HepG2 (cell line): ENCODE measurements around the gene MFSD8. TPM values are rescaled to one million over a fixed set of nuclear protein-coding genes. Genes with fewer than 3 reads are reported as not detected.
A peak's percentile ranks its signal among the peaks of the same experiment; 100 is the strongest.
"Not testable (repeated sequence)": the region's sequence is repeated elsewhere in the genome, so short reads cannot be mapped to it uniquely, and the experiment has no call there.

ENCODE experiments used
- ATAC-seq: fragments of 200-7000 bp; cut with Tn5 transposase; 3 replicates; pipeline ENCODE4 v1.9.1; 2020; ENCODE audit warnings: mild to moderate bottlenecking, moderate library complexity
- BruUV-seq: library from RNA; stranded (reverse); fragments of 400-500 nt; replicated peaks from 2 replicates; lab custom pipeline; 2021; lab: Mats Ljungman, UMichigan
- CTCF ChIA-PET: fragments of 300-600 bp; formaldehyde crosslinking; extraction: SDS; loops from one replicate; lab custom pipeline; 2021; ENCODE audit warnings: low total read pairs, inconsistent platforms, low intra/inter-chr PET ratio; lab: Yijun Ruan, JAX
- POLR2A ChIA-PET: fragments of 350-600 bp; sonication (Branson Sonifier 250); formaldehyde crosslinking; loops from one replicate; lab custom pipeline; 2020; ENCODE audit warnings: antibody characterized with exemption, inconsistent platforms; lab: Yijun Ruan, JAX
- DNase-seq: peaks from one replicate; pipeline ENCODE4 v3.0.0-alpha.2; 2015; ENCODE audit warnings: low spot score
- FAIRE-seq: peaks from 3 replicates; lab custom pipeline; 2011; peaks lifted over from hg19 to GRCh38; lab: Jason Lieb, UNC
- H2AFZ ChIP-seq: one replicate; pipeline ENCODE4 v1.6.1; 2011; ENCODE audit warnings: low read length, inconsistent platforms
- H3K27ac ChIP-seq: fragments of 300-600 bp; 3 replicates; pipeline ENCODE4 v1.8.0; 2011; ENCODE audit warnings: mixed run types, mild to moderate bottlenecking, mixed read lengths, low read length, inconsistent platforms; ENCODE audit not compliant: insufficient read depth; ENCODE audit errors: extremely low read length
- H3K27me3 ChIP-seq, 2 experiments: fragments of 200-600 bp in 1 of 2; 2 replicates in 1 of 2; 3 replicates in 1 of 2; pipeline versions ENCODE4 v1.6.0 to v1.8.0; 2011; ENCODE audit warnings: low read length in 2 of 2, mild to moderate bottlenecking in 2 of 2, moderate library complexity in 2 of 2, inconsistent platforms in 1 of 2; ENCODE audit not compliant: insufficient read depth in 2 of 2, control insufficient read depth in 1 of 2
- H3K36me3 ChIP-seq, 2 experiments: fragments of 200-600 bp in 1 of 2; replicated peaks in 1 of 2; 2 replicates in 1 of 2; 3 replicates in 1 of 2; pipeline versions ENCODE4 v1.5.1 to v1.8.0; 2011; ENCODE audit warnings: low read length in 2 of 2, inconsistent platforms in 1 of 2; ENCODE audit not compliant: insufficient read depth in 2 of 2, control insufficient read depth in 1 of 2
- H3K4me1 ChIP-seq: 2 replicates; pipeline ENCODE4 v1.5.1; 2012; ENCODE audit warnings: low read length, inconsistent platforms; ENCODE audit not compliant: insufficient read depth
- H3K4me2 ChIP-seq: 2 replicates; pipeline ENCODE4 v1.6.0; 2011; ENCODE audit warnings: low read depth, low read length, inconsistent platforms
- H3K4me3 ChIP-seq, 3 experiments: fragments of 200-600 bp in 1 of 3; sonication (generic), shearing (Covaris generic) in 1 of 3; replicated peaks in 1 of 3; 2 replicates each; pipeline ENCODE4 v1.5.1; 2011 to 2016; ENCODE audit warnings: low read length in 3 of 3, inconsistent platforms in 2 of 3, low read depth in 2 of 3, mild to moderate bottlenecking in 2 of 3, control low read depth in 1 of 3, mixed read lengths in 1 of 3; ENCODE audit not compliant: insufficient read depth in 1 of 3
- H3K79me2 ChIP-seq: one replicate; pipeline ENCODE4 v1.6.1; 2011; ENCODE audit warnings: low read length, inconsistent platforms; ENCODE audit not compliant: insufficient read depth
- H3K9ac ChIP-seq: 2 replicates; pipeline ENCODE4 v1.6.0; 2011; ENCODE audit warnings: mild to moderate bottlenecking, low read depth, low read length, inconsistent platforms; ENCODE audit not compliant: insufficient read depth
- H3K9me3 ChIP-seq: 2 replicates; pipeline ENCODE4 v1.5.1; 2012; ENCODE audit warnings: mild to moderate bottlenecking, low read length
- H4K20me1 ChIP-seq: 2 replicates; pipeline ENCODE4 v1.6.0; 2011; ENCODE audit warnings: inconsistent platforms, mild to moderate bottlenecking, low read length, moderate library complexity; ENCODE audit not compliant: insufficient read depth
- CEBPG ChIP-seq: IDR thresholded peaks from 2 replicates; pipeline ENCODE4 v1.6.1; 2016
- FOSL2 ChIP-seq: sonication (generic); formaldehyde crosslinking; IDR thresholded peaks from 2 replicates; pipeline ENCODE4 v1.4.0; 2020; ENCODE audit warnings: missing genetic modification reagents
- FOXO1 ChIP-seq: sonication (generic); formaldehyde crosslinking; IDR thresholded peaks from 2 replicates; pipeline ENCODE4 v1.4.0; 2020; ENCODE audit warnings: missing genetic modification reagents
- FOXP4 ChIP-seq: sonication (generic); formaldehyde crosslinking; IDR thresholded peaks from 2 replicates; pipeline ENCODE4 v1.4.0; 2020; ENCODE audit warnings: missing genetic modification reagents
- GATAD2A ChIP-seq: IDR thresholded peaks from 2 replicates; pipeline ENCODE4 v1.6.1; 2016
- GFI1 ChIP-seq: sonication (generic); formaldehyde crosslinking; IDR thresholded peaks from 2 replicates; pipeline ENCODE4 v1.5.0; 2020; ENCODE audit warnings: missing genetic modification reagents, mild to moderate bottlenecking, borderline replicate concordance
- HDAC2 ChIP-seq: sonication (generic); formaldehyde crosslinking; IDR thresholded peaks from 2 replicates; pipeline ENCODE4 v1.4.0; 2020; ENCODE audit warnings: missing genetic modification reagents
- HNF4A ChIP-seq: sonication (generic); formaldehyde crosslinking; IDR thresholded peaks from 2 replicates; pipeline ENCODE4 v1.4.0; 2020; ENCODE audit warnings: missing genetic modification reagents
- HOXA3 ChIP-seq: sonication (generic); formaldehyde crosslinking; IDR thresholded peaks from 2 replicates; pipeline ENCODE4 v1.5.0; 2020; ENCODE audit warnings: missing genetic modification reagents
- NCOA2 ChIP-seq: sonication (generic); formaldehyde crosslinking; IDR thresholded peaks from 2 replicates; pipeline ENCODE4 v1.8.0; 2022; ENCODE audit warnings: inconsistent platforms
- NR2C2 ChIP-seq: sonication (generic); formaldehyde crosslinking; IDR thresholded peaks from 2 replicates; pipeline ENCODE4 v1.4.0; 2020; ENCODE audit warnings: missing genetic modification reagents, mild to moderate bottlenecking, moderate library complexity, borderline replicate concordance
- NR2F1 ChIP-seq, 2 experiments: fragments of 450-650 bp in 1 of 2; formaldehyde crosslinking in 1 of 2; IDR thresholded peaks; 2 replicates each; pipeline versions ENCODE4 v1.5.0 to v1.6.1; 2016 to 2020; ENCODE audit warnings: mild to moderate bottlenecking in 1 of 2, missing compliant biosample characterization in 1 of 2, missing genetic modification reagents in 1 of 2, moderate library complexity in 1 of 2
- NR2F2 ChIP-seq: IDR thresholded peaks from 2 replicates; pipeline ENCODE4 v1.6.1; 2012; ENCODE audit warnings: low read depth, inconsistent platforms, borderline replicate concordance
- POGZ ChIP-seq: sonication (generic); formaldehyde crosslinking; IDR thresholded peaks from 2 replicates; pipeline ENCODE4 v1.4.0; 2020; ENCODE audit warnings: mild to moderate bottlenecking, missing genetic modification reagents
- RARA ChIP-seq: IDR thresholded peaks from 2 replicates; pipeline ENCODE4 v1.6.1; 2016; ENCODE audit warnings: missing genetic modification reagents, missing compliant biosample characterization
- RXRA ChIP-seq: sonication (generic); formaldehyde crosslinking; IDR thresholded peaks from 2 replicates; pipeline ENCODE4 v1.5.1; 2020; ENCODE audit warnings: missing genetic modification reagents
- SALL1 ChIP-seq: sonication (generic); formaldehyde crosslinking; IDR thresholded peaks from 2 replicates; pipeline ENCODE4 v1.8.0; 2022; ENCODE audit warnings: mild to moderate bottlenecking, missing genetic modification reagents
- TBX2 ChIP-seq: sonication (generic); formaldehyde crosslinking; IDR thresholded peaks from 2 replicates; pipeline ENCODE4 v1.5.0; 2020; ENCODE audit warnings: missing genetic modification reagents, mild to moderate bottlenecking, borderline replicate concordance
- YY1 ChIP-seq: IDR thresholded peaks from 2 replicates; pipeline ENCODE4 v1.6.1; 2011; ENCODE audit warnings: low read length, low read depth, moderate library complexity, mild to moderate bottlenecking; ENCODE audit not compliant: insufficient read depth, insufficient replicate concordance
- ZNF501 ChIP-seq: sonication (generic); formaldehyde crosslinking; IDR thresholded peaks from 2 replicates; pipeline ENCODE4 v1.5.1; 2020; ENCODE audit warnings: mild to moderate bottlenecking, moderate library complexity, missing genetic modification reagents
- ZNF614 ChIP-seq: IDR thresholded peaks from 2 replicates; pipeline ENCODE4 v1.6.1; 2018; ENCODE audit warnings: missing biosample characterization, missing genetic modification reagents, inconsistent platforms, borderline replicate concordance
- WGBS: methylation state at CpG from one replicate; pipeline ENCODE4 v1.1.6; 2017; ENCODE audit warnings: low lambda C conversion rate; 5-methylcytosine and 5-hydroxymethylcytosine counted together
- in situ Hi-C: cut with HindIII; loops from 2 replicates; pipeline ENCODE4 v1.10.0; 2017; ENCODE audit warnings: low pct_unique_long_range_greater_than_20kb; ENCODE audit not compliant: extremely low pct_ligation_motif_present
- intact Hi-C: fragments of 100-400 bp; cut with micrococcal nuclease; formaldehyde crosslinking; loops from one replicate; pipeline ENCODE4 v1.10.0; 2022; ENCODE audit not compliant: unreplicated experiment
- polyA plus RNA-seq, 8 experiments: library from polyadenylated mRNA; depleted of rRNA in 3 of 8; stranded (reverse) in 7 of 8; unstranded in 1 of 8; fragments of >200 nt; fragmentation: Illumina TruSeq in 4 of 8; extraction: Trizol in 4 of 8; gene quantifications; 2 replicates each; pipeline versions ENCODE4 v1.2.1 to v1.2.3, GENCODE V29; 2011 to 2016; ENCODE audit warnings: low read depth in 4 of 8, missing spikeins in 1 of 8, mixed read lengths in 1 of 8; ENCODE audit not compliant: insufficient read depth in 1 of 8
- total RNA-seq, 5 experiments: library from RNA; depleted of rRNA; stranded (reverse); fragments of >200 nt; fragmentation: Illumina TruSeq; extraction: Trizol; gene quantifications; 2 replicates each; pipeline ENCODE4 v1.2.3, GENCODE V29; 2016; ENCODE audit warnings: low read depth in 1 of 5
- TF ChIP-seq, protein P1 (sequence below): sonication (generic); formaldehyde crosslinking; IDR thresholded peaks from 2 replicates; pipeline ENCODE4 v1.9.0; 2022; ENCODE audit warnings: missing genetic modification reagents, mild to moderate bottlenecking, borderline replicate concordance

MFSD8 gene
- total and polyA plus RNA-seq, 2 of the 13 experiments (the other 11 are each of a cell fraction or from before 2014, with no cell fraction given), result 24.8 to 25.5 TPM

- CTCF ChIA-PET, H3K4me3 ChIP-seq, H3K27me3 ChIP-seq, H3K9ac ChIP-seq, intact Hi-C loops, H3K9me3 ChIP-seq, H3K36me3 ChIP-seq, H3K4me1 ChIP-seq, H3K4me2 ChIP-seq, BruUV-seq, H4K20me1 ChIP-seq, in situ Hi-C loops, H2AFZ ChIP-seq, H3K79me2 ChIP-seq: not testable (repeated sequence)
- POLR2A ChIA-PET, result interaction anchor here (0.9 to 1.1 kb wide), 3 partner anchors 32 to 50 kb away, joined by 3 to 4 read pairs (median 3); partner anchors contain the start of genes ABHD18 and MFSD8
- H3K27ac ChIP-seq, result peak overlapping the region; percentile 28
- peak; percentile 92 for ATAC-seq
- WGBS, result 40% methylated on average over 6 of the region's 6 CpGs
- FAIRE-seq, result peak; percentile 80
- peak; percentile 63 for DNase-seq
- TF ChIP-seq HDAC2 (CRISPR knock-in tag) (0 out of 2 replicates have a peak, but pooled peaks have one; percentile 35), FOXO1 (CRISPR knock-in tag) (0 out of 2 replicates have a peak, but pooled peaks have one; percentile 21), FOSL2 (CRISPR knock-in tag) (0 out of 2 replicates have a peak, but pooled peaks have one; percentile 29), CEBPG (CRISPR knock-in tag) (peak; percentile 79), GFI1 (peak; percentile 90), YY1 (peak; percentile 12), HOXA3 (CRISPR knock-in tag) (peak; percentile 55), RXRA (CRISPR knock-in tag) (peak; percentile 39; the same call in 1 of the 2 replicates), NR2C2 (CRISPR knock-in tag) (peak; percentile 74), NR2F2 (peak; percentile 64), ZNF501 (peak; percentile 47; the same call in 1 of the 2 replicates), ZNF614 (CRISPR knock-in tag) (0 out of 2 replicates have a peak, but pooled peaks have one; percentile 46), FOXP4 (CRISPR knock-in tag) (peak; percentile 47; the same call in 1 of the 2 replicates), NR2F1 (CRISPR knock-in tag; IDR thresholded peaks at IDR 0.05) (peak; percentile 93), RARA (CRISPR knock-in tag) (peak; percentile 74), TBX2 (peak; percentile 5; the same call in 1 of the 2 replicates), SALL1 (CRISPR knock-in tag) (peak; percentile 81; the same call in 1 of the 2 replicates), GATAD2A (CRISPR knock-in tag) (peak; percentile 60; the same call in 1 of the 2 replicates), NCOA2 (peak; percentile 43; the same call in 1 of the 2 replicates), POGZ (CRISPR knock-in tag) (peak; percentile 62; the same call in 1 of the 2 replicates), HNF4A (CRISPR knock-in tag) (peak; percentile 43; the same call in 1 of the 2 replicates)
- TF ChIP-seq, protein P1, sequence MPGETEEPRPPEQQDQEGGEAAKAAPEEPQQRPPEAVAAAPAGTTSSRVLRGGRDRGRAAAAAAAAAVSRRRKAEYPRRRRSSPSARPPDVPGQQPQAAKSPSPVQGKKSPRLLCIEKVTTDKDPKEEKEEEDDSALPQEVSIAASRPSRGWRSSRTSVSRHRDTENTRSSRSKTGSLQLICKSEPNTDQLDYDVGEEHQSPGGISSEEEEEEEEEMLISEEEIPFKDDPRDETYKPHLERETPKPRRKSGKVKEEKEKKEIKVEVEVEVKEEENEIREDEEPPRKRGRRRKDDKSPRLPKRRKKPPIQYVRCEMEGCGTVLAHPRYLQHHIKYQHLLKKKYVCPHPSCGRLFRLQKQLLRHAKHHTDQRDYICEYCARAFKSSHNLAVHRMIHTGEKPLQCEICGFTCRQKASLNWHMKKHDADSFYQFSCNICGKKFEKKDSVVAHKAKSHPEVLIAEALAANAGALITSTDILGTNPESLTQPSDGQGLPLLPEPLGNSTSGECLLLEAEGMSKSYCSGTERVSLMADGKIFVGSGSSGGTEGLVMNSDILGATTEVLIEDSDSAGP (CRISPR knock-in tag), result peak; percentile 20; the same call in 1 of the 2 replicates
Measured at GRCh38 chr4:127931836-127932235, 33.1 kb downstream of the MFSD8 start.
